Cardiac muscle cell (in vitro differentiated cells and primary cell): Measurements from ENCODE around the gene RPS6KA1. TPM values are rescaled to one million over a fixed set of nuclear protein-coding genes. Genes with fewer than 3 reads are reported as not detected.

Experiments
- DNase-seq, 2 donors: peaks; one replicate each; pipeline versions ENCODE4 v3.0.0 to v3.0.0-alpha.2; 2010 to 2017; ENCODE audit warnings: low read depth in 1 of 2, low spot score in 1 of 2
- H3K27ac ChIP-seq: fragments of 200-600 bp; sonication (generic); 2 replicates; pipeline ENCODE4 v1.5.1; 2016
- H3K27me3 ChIP-seq: fragments of 200-600 bp; sonication (generic); 2 replicates; pipeline ENCODE4 v1.6.0; 2016; ENCODE audit warnings: control low read depth
- H3K36me3 ChIP-seq: fragments of 200-600 bp; sonication (generic); 2 replicates; pipeline ENCODE4 v1.5.1; 2016; ENCODE audit warnings: control low read depth
- H3K4me1 ChIP-seq: fragments of 200-600 bp; sonication (generic); 2 replicates; pipeline ENCODE4 v1.8.1; 2017; ENCODE audit warnings: low read depth, mild to moderate bottlenecking, mixed run types
- H3K4me3 ChIP-seq: fragments of 200-600 bp; sonication (generic); 2 replicates; pipeline ENCODE4 v1.5.1; 2016; ENCODE audit warnings: mild to moderate bottlenecking
- H3K9me3 ChIP-seq: fragments of 200-600 bp; sonication (generic); 2 replicates; pipeline ENCODE4 v1.5.1; 2017; ENCODE audit warnings: low read depth, mild to moderate bottlenecking, control low read depth
- CTCF ChIP-seq: IDR thresholded peaks from 2 replicates; pipeline ENCODE4 v1.5.1; 2012; ENCODE audit warnings: low read depth, mild to moderate bottlenecking, low read length
- polyA plus RNA-seq: library from polyadenylated mRNA; unstranded; fragments of >200 nt; fragmentation: Nextera tagmentation; extraction: Ambion mirVana; gene quantifications from 2 replicates; pipeline ENCODE4 v1.2.1, GENCODE V29; 2016
- total RNA-seq: library from RNA; depleted of rRNA; stranded (reverse); fragments of >200 nt; gene quantifications from 2 replicates; pipeline ENCODE4 v1.2.3, GENCODE V29; 2016

Gene RPS6KA1
- total and polyA plus RNA-seq, 2 experiments from 2014 or later: 22.6 to 46.2 TPM

- peaks cover 18% of the 10 kb centered on the region for H3K4me1 ChIP-seq
- DNase-seq: no peak
- no peaks in the 10 kb centered on the region for H3K27me3 ChIP-seq
- no peaks in the 10 kb centered on the region for H3K9me3 ChIP-seq
- H3K27ac ChIP-seq: peak overlapping the region; percentile 31
- no peaks in the 10 kb centered on the region for H3K36me3 ChIP-seq
- H3K4me3 ChIP-seq: no peak overlapping the region
- no peak for TF ChIP-seq CTCF
Measured at GRCh38 chr1:26541431-26541815, 11.9 kb downstream of the RPS6KA1 start.

- Histone ChIP-seq H3K27me3 (no peaks in the 10 kb centered on the region), H3K9me3 (no peaks in the 10 kb centered on the region), H3K4me1 (peaks cover 18% of the 10 kb centered on the region), H3K27ac (peak overlapping the region; percentile 31), H3K36me3 (no peaks in the 10 kb centered on the region), H3K4me3 (no peak overlapping the region)
- peak; percentile 57 to 98 for DNase-seq
- TF ChIP-seq CTCF: peak; percentile 46
Measured at GRCh38 chr1:26541816-26542711, 12.5 kb downstream of the RPS6KA1 start.

- Histone ChIP-seq H3K27me3 (no peaks in the 10 kb centered on the region), H3K4me1 (peaks cover 18% of the 10 kb centered on the region), H3K9me3 (no peaks in the 10 kb centered on the region), H3K27ac (no peak overlapping the region), H3K36me3 (no peaks in the 10 kb centered on the region), H3K4me3 (no peak overlapping the region)
- no peak for DNase-seq
- TF ChIP-seq CTCF: no peak
Measured at GRCh38 chr1:26542771-26543451, 13.3 kb downstream of the RPS6KA1 start.

- Histone ChIP-seq H3K27ac (no peak overlapping the region), H3K27me3 (no peaks in the 10 kb centered on the region), H3K4me3 (no peak overlapping the region), H3K36me3 (no peaks in the 10 kb centered on the region), H3K4me1 (peaks cover 18% of the 10 kb centered on the region), H3K9me3 (no peaks in the 10 kb centered on the region)
- TF ChIP-seq CTCF: no peak
- DNase-seq: no peak
Measured at GRCh38 chr1:26543462-26543861, 13.9 kb downstream of the RPS6KA1 start.

- no peaks in the 10 kb centered on the region for H3K36me3 ChIP-seq
- no peak for TF ChIP-seq CTCF
Measured at GRCh38 chr1:26544126-26544525, 14.6 kb downstream of the RPS6KA1 start.

More at GRCh38 chr1:26544126-26544525, 14.6 kb downstream of the RPS6KA1 start:
- DNase-seq: no peak
- Histone ChIP-seq H3K9me3 (no peaks in the 10 kb centered on the region), H3K4me1 (peaks cover 18% of the 10 kb centered on the region), H3K4me3 (no peak overlapping the region), H3K27me3 (no peaks in the 10 kb centered on the region), H3K27ac (no peak overlapping the region)
